GM12891 (cell line): ENCODE results near the gene RCHY1.

Source experiments
- POLR2A ChIP-seq: IDR thresholded peaks from 2 replicates; pipeline ENCODE4 v1.6.1; 2011; ENCODE audit warnings: low read depth, low read length, control low read depth
- POLR2AphosphoS5 ChIP-seq: IDR thresholded peaks from 2 replicates; pipeline ENCODE4 v1.6.1; 2011; ENCODE audit warnings: low read depth, low read length, control low read depth
- SPI1 ChIP-seq: IDR thresholded peaks from 2 replicates; pipeline ENCODE4 v1.6.1; 2011; ENCODE audit warnings: low read depth, low read length, control low read depth
- TAF1 ChIP-seq: IDR thresholded peaks from 2 replicates; pipeline ENCODE4 v1.6.1; 2011; ENCODE audit warnings: low read depth, low read length, control low read depth

DNA sequence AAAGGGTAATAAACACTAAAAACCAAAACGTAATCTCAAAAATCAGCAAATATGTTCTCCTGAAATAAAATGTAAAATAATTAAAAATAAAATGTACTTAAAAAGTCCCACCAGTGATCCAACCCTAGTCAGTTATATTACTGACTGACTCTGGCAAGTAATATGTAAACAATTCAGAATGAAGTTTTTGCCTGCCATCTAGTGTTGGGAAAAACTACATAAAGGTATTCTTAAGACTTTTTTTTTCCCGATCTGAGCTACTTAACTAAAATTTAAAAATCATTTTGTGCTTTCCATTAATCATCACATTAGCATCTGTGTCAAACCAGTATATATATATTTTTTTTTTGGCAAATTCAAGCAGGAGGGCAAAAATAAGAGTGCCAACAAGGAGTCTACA is 24.0 kb downstream of the RCHY1 start:
- TF ChIP-seq POLR2A (no peak), POLR2AphosphoS5 (no peak), SPI1 (no peak), TAF1 (no peak)
